Nephron progenitor cell (in vitro differentiated cells): ENCODE measurements around the gene CYS1.

ENCODE experiments used
- DNase-seq: peaks from one replicate; pipeline ENCODE4 v3.0.0; 2021
- H3K27ac Mint-ChIP-seq: 2 replicates; pipeline ENCODE4 v1.8.0; 2021; ENCODE audit warnings: mild to moderate bottlenecking, moderate library complexity, mixed read lengths
- H3K27me3 Mint-ChIP-seq: 2 replicates; pipeline ENCODE4 v1.8.0; 2021; ENCODE audit warnings: mild to moderate bottlenecking, low read depth, mixed read lengths; ENCODE audit not compliant: poor library complexity
- H3K36me3 Mint-ChIP-seq: 2 replicates; pipeline ENCODE4 v1.8.0; 2021; ENCODE audit warnings: low read depth, mixed read lengths
- H3K4me1 Mint-ChIP-seq: 2 replicates; pipeline ENCODE4 v1.8.0; 2021; ENCODE audit warnings: mixed read lengths
- H3K4me3 Mint-ChIP-seq: 2 replicates; pipeline ENCODE4 v1.8.0; 2021; ENCODE audit warnings: mild to moderate bottlenecking, moderate library complexity, mixed read lengths
- H3K9me3 Mint-ChIP-seq: 2 replicates; pipeline ENCODE4 v1.8.0; 2021; ENCODE audit warnings: mild to moderate bottlenecking, moderate library complexity, mixed read lengths
- CTCF ChIP-seq: fragments of 200-600 bp; sonication (generic); IDR thresholded peaks from 2 replicates; pipeline ENCODE4 v1.5.0; 2021; ENCODE audit warnings: antibody characterized with exemption

CYS1 gene

GRCh38 chr2:10036095-10036884 is 43.9 kb downstream of the CYS1 start:
- Mint-ChIP-seq H3K4me3 (no peak overlapping the region), H3K27me3 (peaks cover 23% of the 10 kb centered on the region), H3K36me3 (peaks cover 5% of the 10 kb centered on the region), H3K4me1 (peaks cover 25% of the 10 kb centered on the region), H3K27ac (no peak overlapping the region), H3K9me3 (no peaks in the 10 kb centered on the region)
- no peak for DNase-seq
- TF ChIP-seq CTCF: peak; percentile 26

GRCh38 chr2:10035633-10036032 is 44.6 kb downstream of the CYS1 start:
- TF ChIP-seq CTCF: no peak
- DNase-seq: no peak
- Mint-ChIP-seq H3K4me3 (no peak overlapping the region), H3K36me3 (peaks cover 2% of the 10 kb centered on the region), H3K9me3 (no peaks in the 10 kb centered on the region), H3K27ac (no peak overlapping the region), H3K4me1 (peaks cover 25% of the 10 kb centered on the region), H3K27me3 (peaks cover 19% of the 10 kb centered on the region)

DNA sequence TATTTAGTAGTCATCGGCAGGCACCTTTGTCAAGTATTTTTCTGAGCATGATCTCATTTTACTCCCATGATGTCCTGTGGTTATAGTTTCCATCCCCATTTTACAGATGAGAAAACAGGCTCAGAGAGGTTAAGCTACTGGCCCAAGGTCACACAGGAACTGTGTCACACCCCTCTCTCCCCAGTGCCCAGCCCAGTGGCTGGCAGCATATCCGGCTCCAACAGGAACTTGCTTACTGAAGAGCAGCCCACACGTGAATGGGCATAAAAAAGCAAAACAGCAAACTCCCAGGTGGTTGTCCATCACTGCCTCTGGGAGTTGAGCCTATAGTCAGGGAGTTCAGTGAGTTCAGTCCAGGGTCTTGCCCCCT is 45.2 kb downstream of the CYS1 start:
- Mint-ChIP-seq H3K36me3 (no peaks in the 10 kb centered on the region), H3K4me1 (peaks cover 25% of the 10 kb centered on the region), H3K4me3 (no peak overlapping the region), H3K27me3 (peaks cover 13% of the 10 kb centered on the region), H3K27ac (no peak overlapping the region), H3K9me3 (no peaks in the 10 kb centered on the region)
- DNase-seq: no peak
- no peak for TF ChIP-seq CTCF

DNA sequence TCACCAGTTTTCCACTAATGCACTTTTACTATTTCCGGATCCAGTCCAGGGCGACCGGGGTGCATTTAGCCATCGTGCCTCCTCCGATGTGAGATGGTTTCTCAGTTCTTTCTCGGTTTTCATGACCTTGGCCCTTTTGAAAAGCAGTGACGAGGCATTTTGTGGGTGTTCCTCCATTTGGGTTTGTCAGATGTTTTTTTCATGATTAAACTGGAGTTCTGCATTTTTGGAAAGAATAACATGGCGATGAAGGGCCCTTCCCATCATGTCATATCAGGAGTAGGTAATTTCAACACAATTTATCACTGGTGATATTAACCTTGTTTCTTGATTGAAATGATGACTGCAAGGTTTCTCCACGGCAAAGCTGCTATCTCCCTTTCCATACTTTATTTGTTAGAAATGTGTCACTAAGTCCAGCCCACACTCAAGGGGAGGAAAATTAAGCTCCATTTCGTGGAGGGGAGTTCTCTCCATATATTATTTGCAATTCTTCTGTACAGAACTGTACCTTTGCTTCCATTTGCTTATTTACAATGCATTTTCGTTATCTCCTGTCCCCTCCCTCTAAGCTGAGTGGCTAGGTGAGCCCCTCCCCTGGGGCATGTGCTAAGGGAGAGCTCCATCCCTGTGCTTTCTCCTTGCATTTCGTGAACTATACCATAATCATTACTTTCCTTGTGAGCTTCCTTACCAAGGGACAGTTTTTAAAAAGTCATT is 45.7 kb downstream of the CYS1 start:
- Mint-ChIP-seq H3K27ac (no peak overlapping the region), H3K9me3 (no peaks in the 10 kb centered on the region), H3K4me3 (no peak overlapping the region), H3K36me3 (no peaks in the 10 kb centered on the region), H3K4me1 (peaks cover 26% of the 10 kb centered on the region), H3K27me3 (peaks cover 9% of the 10 kb centered on the region)
- no peak for TF ChIP-seq CTCF
- DNase-seq: no peak

DNA sequence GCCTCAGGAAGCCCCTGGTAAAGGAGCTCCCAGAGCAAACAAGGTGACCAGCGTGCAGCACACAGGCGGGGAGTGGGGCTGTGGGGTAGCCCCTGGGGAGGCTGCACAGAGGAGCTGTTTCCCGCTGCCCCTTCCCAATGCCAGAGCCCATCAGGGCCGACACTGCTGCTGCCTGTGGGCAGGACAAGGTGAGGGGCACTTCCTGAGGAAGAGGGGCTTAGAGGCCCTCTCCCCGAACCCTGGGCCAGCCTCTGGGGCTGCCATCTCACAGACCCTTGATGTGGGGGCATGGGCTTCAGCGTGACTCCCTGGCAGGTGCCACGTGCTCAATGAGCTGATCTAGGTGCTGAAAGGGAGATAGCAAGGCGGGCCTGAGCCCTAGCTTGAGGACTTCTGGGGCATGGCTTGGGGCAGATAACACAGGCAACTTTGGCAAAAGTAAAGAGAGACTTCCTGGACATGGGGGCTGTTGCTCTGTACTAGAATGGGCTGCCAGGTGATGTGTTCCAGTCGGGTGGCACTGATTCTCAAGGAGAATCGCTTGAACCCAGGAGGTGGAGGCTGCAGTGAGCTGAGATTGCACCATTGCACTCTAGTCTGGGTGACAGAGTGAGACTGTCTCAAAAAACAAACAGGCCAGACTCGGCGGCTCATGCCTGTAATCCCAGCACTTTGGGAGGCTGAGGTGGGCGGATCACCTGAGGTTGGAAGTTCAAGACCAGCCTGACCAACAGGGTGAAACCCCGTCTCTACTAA is 46.8 kb downstream of the CYS1 start:
- Mint-ChIP-seq H3K27ac (no peak overlapping the region), H3K36me3 (no peaks in the 10 kb centered on the region)

More for the DNA sequence above, 46.8 kb downstream of the CYS1 start:
- DNase-seq: no peak
- no peak for TF ChIP-seq CTCF
- Mint-ChIP-seq H3K27me3 (peaks cover 9% of the 10 kb centered on the region), H3K9me3 (no peaks in the 10 kb centered on the region), H3K4me3 (no peak overlapping the region), H3K4me1 (peaks cover 29% of the 10 kb centered on the region)
